GM20000 (cell line): Measurements from ENCODE around the gene POU2F3.
"Not testable (repeated sequence)": the region's sequence is repeated elsewhere in the genome, so short reads cannot be mapped to it uniquely, and the experiment has no call there.

ENCODE experiments used
- DNase-seq: peaks from one replicate; pipeline ENCODE4 v3.0.0; 2012; ENCODE audit warnings: low spot score
- TF ChIP-seq, protein P1 (sequence below): IDR thresholded peaks from 2 replicates; pipeline ENCODE4 v1.5.1; 2012; ENCODE audit warnings: mild to moderate bottlenecking, control low read depth; ENCODE audit errors: extremely low read depth, missing control alignments

POU2F3 gene

DNA sequence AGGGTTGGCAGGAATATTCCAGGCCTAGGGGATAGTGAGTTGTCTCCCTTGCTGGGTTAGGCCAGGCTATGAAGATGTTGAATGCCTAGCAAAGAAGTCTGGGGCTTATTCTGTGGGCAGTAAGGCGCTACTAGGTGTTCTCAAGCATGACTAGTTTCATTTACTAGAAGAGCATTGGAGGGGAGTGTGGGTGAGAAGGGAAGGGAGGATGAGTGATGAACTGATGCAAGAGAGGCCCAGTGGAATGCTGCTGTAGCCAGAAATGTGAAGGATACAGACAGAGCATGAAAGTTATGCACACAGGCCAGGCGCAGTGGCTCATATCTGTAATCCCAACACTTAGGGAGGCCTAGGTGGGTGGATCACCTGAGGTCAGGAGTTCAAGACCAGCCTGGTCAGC, 33.5 kb downstream of the POU2F3 start:
- DNase-seq: no peak
- TF ChIP-seq, protein P1, sequence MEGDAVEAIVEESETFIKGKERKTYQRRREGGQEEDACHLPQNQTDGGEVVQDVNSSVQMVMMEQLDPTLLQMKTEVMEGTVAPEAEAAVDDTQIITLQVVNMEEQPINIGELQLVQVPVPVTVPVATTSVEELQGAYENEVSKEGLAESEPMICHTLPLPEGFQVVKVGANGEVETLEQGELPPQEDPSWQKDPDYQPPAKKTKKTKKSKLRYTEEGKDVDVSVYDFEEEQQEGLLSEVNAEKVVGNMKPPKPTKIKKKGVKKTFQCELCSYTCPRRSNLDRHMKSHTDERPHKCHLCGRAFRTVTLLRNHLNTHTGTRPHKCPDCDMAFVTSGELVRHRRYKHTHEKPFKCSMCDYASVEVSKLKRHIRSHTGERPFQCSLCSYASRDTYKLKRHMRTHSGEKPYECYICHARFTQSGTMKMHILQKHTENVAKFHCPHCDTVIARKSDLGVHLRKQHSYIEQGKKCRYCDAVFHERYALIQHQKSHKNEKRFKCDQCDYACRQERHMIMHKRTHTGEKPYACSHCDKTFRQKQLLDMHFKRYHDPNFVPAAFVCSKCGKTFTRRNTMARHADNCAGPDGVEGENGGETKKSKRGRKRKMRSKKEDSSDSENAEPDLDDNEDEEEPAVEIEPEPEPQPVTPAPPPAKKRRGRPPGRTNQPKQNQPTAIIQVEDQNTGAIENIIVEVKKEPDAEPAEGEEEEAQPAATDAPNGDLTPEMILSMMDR: no peak

DNA sequence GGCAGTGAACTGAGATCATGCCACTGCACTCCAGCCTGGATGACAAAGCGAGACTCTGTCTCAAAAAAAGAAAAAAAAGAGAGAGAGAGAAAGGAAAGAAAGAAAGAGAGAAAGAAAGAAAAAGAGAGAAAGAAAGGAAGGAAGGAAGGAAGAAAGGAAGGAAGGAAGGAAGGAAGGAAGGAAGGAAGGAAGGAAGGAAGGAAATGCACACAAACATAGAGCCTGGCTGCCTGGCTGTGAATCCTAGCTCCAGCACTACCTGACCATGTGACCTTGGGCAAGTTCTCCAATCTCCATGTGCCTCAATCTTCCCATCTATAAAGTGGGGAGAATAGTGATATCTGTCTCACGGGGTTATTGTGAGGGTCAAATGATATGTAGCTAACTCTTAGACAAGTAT, 34.0 kb downstream of the POU2F3 start:
- DNase-seq: not testable (repeated sequence)

DNA sequence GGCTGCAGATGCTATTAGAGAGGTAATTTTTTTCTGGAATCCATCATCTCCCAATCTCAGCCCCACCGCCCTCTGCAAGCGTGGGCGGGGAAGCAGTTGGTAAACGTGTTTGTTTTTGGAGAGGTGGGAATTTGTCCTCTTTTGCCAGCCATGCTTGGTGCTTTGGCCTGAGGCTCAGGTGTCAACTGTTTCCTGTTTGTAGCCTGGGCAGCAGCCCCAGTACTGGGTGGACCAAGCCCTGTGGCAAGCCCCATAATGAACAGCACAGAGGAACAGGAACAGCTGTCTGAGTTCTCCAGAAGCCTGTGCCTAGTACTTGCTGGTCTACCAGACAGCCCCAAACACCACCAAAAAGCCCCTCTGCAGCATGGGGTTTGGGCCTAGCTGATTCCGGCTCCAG, 39.6 kb downstream of the POU2F3 start:
- TF ChIP-seq, protein P1: no peak
- DNase-seq: no peak

DNA sequence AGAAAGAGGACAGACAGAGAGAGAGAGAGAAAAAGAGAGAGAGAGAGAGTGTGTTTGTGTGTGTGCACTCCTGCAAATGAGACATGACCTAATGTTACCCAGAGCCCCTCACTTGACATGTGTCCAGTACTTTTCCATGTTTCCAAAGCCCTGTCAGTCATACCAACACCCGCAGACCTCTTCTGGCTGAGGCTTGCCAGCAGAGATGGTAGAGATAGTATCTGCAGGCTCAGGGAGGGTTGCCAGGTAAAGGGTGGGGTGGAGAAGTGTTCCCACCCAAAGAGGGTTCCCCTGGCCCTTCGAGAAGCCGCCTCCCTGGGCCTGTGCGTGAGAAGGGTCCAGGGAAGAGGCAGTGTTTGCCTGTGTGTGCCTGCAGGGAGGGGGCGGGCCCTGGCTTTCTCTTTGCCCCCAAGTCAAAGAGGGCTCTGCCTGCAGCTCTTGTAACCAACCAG, 40.7 kb downstream of the POU2F3 start:
- DNase-seq: no peak
- TF ChIP-seq, protein P1: no peak

DNA sequence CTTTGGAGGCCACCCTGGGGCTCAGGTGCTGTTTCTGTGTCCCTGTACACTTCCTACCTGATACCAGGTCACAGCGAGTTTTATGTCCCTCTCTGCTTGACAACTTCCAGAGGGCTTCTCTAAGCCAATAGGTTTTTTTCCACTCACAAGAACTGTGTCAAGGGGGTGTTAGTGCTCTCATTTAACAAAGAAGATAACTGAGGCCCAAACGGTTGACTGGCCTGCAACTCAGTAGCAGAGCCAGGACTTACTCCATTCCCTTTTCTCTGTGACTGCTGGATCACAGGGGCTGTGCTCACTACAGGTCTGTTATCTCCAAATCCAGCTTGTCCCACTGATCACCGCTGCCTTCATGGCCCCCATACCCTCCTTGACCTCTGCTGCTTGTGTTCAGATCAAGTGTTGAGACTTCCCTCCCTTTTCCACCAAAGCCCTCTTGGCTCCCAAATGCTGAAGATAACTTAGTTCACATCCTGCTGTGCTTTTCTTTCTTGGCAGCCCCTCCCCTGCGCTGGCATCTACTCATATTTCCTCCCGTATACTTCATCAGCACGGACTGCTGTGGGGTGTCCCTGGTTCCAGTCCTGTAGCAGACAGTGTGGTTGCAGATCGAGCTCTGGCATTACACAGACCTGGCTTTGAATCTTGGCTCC, 41.3 kb downstream of the POU2F3 start:
- TF ChIP-seq, protein P1: no peak
- no peak for DNase-seq

DNA sequence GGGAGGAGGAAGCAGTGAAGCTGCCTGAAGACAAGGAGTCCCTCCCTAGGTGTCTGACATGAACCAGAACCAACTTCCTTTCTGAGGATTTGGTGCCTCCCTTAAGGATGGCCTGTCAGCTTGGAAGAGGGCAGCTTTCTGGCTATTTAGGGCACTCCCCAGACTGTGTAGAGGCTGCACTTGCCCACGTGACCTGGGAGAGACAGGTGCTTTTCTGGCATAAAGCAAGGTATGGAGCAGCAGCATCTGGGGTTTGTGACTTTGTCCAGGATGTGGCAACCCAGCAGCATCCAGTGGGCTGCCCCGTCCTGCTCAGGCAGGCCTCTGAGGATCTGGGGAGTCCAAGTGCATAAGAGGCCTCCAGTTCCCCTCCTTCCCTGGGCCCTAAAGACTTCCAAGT, 43.2 kb downstream of the POU2F3 start:
- no peak for DNase-seq
- TF ChIP-seq, protein P1: no peak

DNA sequence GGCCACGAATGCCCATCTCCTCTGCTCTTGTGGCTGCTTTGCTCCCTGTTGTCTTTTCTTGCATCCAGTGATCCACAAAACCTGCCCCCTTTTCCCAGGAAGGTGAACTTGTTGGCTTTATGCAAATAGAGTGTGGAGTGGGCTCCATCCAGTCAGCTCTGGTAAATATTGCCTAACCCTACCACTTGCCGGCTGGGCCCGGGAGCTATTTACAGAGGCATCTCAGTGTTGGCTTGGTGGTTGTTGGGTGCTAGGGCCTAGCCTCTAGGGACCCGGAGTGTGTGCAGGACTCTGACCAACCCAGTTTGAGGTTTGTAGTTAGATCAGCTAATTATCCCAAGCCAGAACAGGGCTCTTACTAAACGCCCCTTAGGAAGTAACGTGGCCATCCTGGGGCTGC, 44.3 kb downstream of the POU2F3 start:
- TF ChIP-seq, protein P1: no peak

DNA sequence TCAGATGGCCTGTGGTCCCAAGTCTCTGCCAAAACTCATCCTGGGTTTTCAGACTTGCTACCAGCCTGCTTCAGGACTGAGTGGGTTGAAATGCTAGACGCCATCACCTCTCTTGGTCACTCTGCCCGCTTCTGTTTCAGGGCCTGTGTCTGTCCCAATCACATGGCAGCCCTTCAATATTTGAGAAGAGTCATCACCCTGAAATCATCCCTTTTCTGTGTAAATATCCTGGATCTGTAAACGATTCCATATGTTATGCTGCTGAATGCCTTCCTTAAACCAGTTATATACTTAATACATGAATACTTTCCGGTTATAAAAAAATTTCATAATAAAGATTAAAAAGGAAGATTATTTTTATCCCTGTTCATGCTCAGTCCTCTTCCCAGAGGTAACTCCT, 45.3 kb downstream of the POU2F3 start:
- no peak for DNase-seq
- TF ChIP-seq, protein P1: no peak

More for the DNA sequence above, 44.3 kb downstream of the POU2F3 start:
- DNase-seq: no peak
